Measurements from ENCODE around the gene EFNA5. TPM values are rescaled to one million over a fixed set of nuclear protein-coding genes. Genes with fewer than 3 reads are reported as not detected.

Gene EFNA5
- total RNA-seq, 1 donor from 2014 or later: 2.2 TPM

GRCh38 chr5:107523029-107523680 lies 147.6 kb downstream of the EFNA5 start:
- Histone ChIP-seq H3K36me3 (no peaks in the 10 kb centered on the region), H3K27me3 (no peaks in the 10 kb centered on the region), H3K4me3 (no peak overlapping the region), H3K4me1 (peaks cover 0 to 3% of the 10 kb centered on the region in 2 donors), H3K27ac (no peak overlapping the region), H3K9me3 (no peaks in the 10 kb centered on the region)
- intact Hi-C loops (cut with DNase I): no loop called here
- DNase-seq (ENCODE audit: low spot score in 2 of 2): no peak
- no peak for TF ChIP-seq CTCF (IDR thresholded peaks at IDR 0.05)

GRCh38 chr5:107522456-107522855 lies 148.3 kb downstream of the EFNA5 start:
- H3K9me3 ChIP-seq: no peaks in the 10 kb centered on the region
- no peak for DNase-seq (ENCODE audit: low spot score in 2 of 2)
- H3K4me3 ChIP-seq: no peak overlapping the region
- no peaks in the 10 kb centered on the region for H3K27me3 ChIP-seq
- TF ChIP-seq CTCF (IDR thresholded peaks at IDR 0.05): no peak
- H3K27ac ChIP-seq: no peak overlapping the region
- H3K36me3 ChIP-seq: no peaks in the 10 kb centered on the region
- intact Hi-C loops (cut with DNase I): no loop called here
- peaks cover 0 to 3% of the 10 kb centered on the region in 2 donors for H3K4me1 ChIP-seq

- no peaks in the 10 kb centered on the region for H3K36me3 ChIP-seq
- H3K4me1 ChIP-seq: peaks cover 0 to 3% of the 10 kb centered on the region in 2 donors
- intact Hi-C loops (cut with DNase I): no loop called here
- H3K4me3 ChIP-seq: no peak overlapping the region
- DNase-seq (ENCODE audit: low spot score in 2 of 2): no peak
- H3K9me3 ChIP-seq: no peaks in the 10 kb centered on the region
- no peak for TF ChIP-seq CTCF (IDR thresholded peaks at IDR 0.05)
- H3K27ac ChIP-seq: no peak overlapping the region
- H3K27me3 ChIP-seq: no peaks in the 10 kb centered on the region
Measured at GRCh38 chr5:107519900-107520354, 150.8 kb downstream of the EFNA5 start.

GRCh38 chr5:107518616-107519015 lies 152.1 kb downstream of the EFNA5 start:
- no peak for DNase-seq (ENCODE audit: low spot score in 2 of 2)
- no peaks in the 10 kb centered on the region for H3K4me1 ChIP-seq
- TF ChIP-seq CTCF (IDR thresholded peaks at IDR 0.05): no peak
- no peak overlapping the region for H3K27ac ChIP-seq
- no peaks in the 10 kb centered on the region for H3K9me3 ChIP-seq
- no peaks in the 10 kb centered on the region for H3K27me3 ChIP-seq
- H3K4me3 ChIP-seq: no peak overlapping the region
- no peaks in the 10 kb centered on the region for H3K36me3 ChIP-seq
- intact Hi-C loops (cut with DNase I): no loop called here

GRCh38 chr5:107518190-107518589 lies 152.5 kb downstream of the EFNA5 start:
- H3K4me1 ChIP-seq: no peaks in the 10 kb centered on the region
- no peak for DNase-seq (ENCODE audit: low spot score in 2 of 2)
- no peak overlapping the region for H3K27ac ChIP-seq
- H3K36me3 ChIP-seq: no peaks in the 10 kb centered on the region
- no peak for TF ChIP-seq CTCF (IDR thresholded peaks at IDR 0.05)
- intact Hi-C loops (cut with DNase I): no loop called here
- no peaks in the 10 kb centered on the region for H3K27me3 ChIP-seq
- no peaks in the 10 kb centered on the region for H3K9me3 ChIP-seq
- H3K4me3 ChIP-seq: no peak overlapping the region
